Measurements from ENCODE around the gene RLF.

Gene RLF

DNA sequence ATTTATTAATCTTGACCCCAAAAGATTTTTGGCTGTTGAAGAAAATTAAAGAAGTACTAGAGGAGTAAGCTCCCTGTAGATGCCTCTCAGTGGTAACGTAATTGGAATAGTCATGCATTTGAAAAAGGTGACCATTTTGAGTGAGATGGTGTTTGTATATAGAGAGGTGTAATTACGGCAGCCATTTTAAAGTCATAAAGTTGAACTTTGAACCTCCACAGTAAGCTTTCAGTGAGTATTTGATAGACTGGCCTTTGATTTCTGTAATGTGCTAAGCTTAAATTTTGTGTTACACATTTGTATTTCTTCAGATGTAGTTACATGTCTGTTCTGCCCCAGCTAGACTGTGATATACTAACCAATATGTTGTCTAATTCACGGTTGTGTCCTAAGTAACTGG, 65.0 kb downstream of the RLF start:
- ATAC-seq, result no peak
- no peak for TF ChIP-seq GLIS3 (CRISPR knock-in tag; IDR thresholded peaks at IDR 0.05)
- no peak for TF ChIP-seq ARNTL (CRISPR knock-in tag; IDR thresholded peaks at IDR 0.05; ENCODE audit: borderline replicate concordance, low read depth)
- TF ChIP-seq, protein P1, sequence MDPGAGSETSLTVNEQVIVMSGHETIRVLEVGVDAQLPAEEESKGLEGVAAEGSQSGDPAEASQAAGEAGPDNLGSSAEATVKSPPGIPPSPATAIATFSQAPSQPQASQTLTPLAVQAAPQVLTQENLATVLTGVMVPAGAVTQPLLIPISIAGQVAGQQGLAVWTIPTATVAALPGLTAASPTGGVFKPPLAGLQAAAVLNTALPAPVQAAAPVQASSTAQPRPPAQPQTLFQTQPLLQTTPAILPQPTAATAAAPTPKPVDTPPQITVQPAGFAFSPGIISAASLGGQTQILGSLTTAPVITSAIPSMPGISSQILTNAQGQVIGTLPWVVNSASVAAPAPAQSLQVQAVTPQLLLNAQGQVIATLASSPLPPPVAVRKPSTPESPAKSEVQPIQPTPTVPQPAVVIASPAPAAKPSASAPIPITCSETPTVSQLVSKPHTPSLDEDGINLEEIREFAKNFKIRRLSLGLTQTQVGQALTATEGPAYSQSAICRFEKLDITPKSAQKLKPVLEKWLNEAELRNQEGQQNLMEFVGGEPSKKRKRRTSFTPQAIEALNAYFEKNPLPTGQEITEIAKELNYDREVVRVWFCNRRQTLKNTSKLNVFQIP (CRISPR knock-in tag; IDR thresholded peaks at IDR 0.05; ENCODE audit: borderline replicate concordance, low read depth), result no peak
- TF ChIP-seq SNAI2 (CRISPR knock-in tag; IDR thresholded peaks at IDR 0.05), result no peak
- TF ChIP-seq, protein P2, sequence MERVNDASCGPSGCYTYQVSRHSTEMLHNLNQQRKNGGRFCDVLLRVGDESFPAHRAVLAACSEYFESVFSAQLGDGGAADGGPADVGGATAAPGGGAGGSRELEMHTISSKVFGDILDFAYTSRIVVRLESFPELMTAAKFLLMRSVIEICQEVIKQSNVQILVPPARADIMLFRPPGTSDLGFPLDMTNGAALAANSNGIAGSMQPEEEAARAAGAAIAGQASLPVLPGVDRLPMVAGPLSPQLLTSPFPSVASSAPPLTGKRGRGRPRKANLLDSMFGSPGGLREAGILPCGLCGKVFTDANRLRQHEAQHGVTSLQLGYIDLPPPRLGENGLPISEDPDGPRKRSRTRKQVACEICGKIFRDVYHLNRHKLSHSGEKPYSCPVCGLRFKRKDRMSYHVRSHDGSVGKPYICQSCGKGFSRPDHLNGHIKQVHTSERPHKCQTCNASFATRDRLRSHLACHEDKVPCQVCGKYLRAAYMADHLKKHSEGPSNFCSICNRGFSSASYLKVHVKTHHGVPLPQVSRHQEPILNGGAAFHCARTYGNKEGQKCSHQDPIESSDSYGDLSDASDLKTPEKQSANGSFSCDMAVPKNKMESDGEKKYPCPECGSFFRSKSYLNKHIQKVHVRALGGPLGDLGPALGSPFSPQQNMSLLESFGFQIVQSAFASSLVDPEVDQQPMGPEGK (CRISPR knock-in tag; IDR thresholded peaks at IDR 0.05; ENCODE audit: borderline replicate concordance), result no peak
- no peak for TF ChIP-seq ZNF70 (CRISPR knock-in tag; IDR thresholded peaks at IDR 0.05)
- TF ChIP-seq ISL1 (CRISPR knock-in tag; IDR thresholded peaks at IDR 0.05), result no peak
- TF ChIP-seq RARB (CRISPR knock-in tag; IDR thresholded peaks at IDR 0.05), result no peak
- no peak for TF ChIP-seq ZFP30 (CRISPR knock-in tag; IDR thresholded peaks at IDR 0.05)
- no peak for TF ChIP-seq OSR1 (CRISPR knock-in tag; IDR thresholded peaks at IDR 0.05)
- no peak for TF ChIP-seq TCF4 (CRISPR knock-in tag; IDR thresholded peaks at IDR 0.05; ENCODE audit: borderline replicate concordance)
- TF ChIP-seq ZC3H10 (CRISPR knock-in tag; IDR thresholded peaks at IDR 0.05), result no peak
- TF ChIP-seq, protein P3, sequence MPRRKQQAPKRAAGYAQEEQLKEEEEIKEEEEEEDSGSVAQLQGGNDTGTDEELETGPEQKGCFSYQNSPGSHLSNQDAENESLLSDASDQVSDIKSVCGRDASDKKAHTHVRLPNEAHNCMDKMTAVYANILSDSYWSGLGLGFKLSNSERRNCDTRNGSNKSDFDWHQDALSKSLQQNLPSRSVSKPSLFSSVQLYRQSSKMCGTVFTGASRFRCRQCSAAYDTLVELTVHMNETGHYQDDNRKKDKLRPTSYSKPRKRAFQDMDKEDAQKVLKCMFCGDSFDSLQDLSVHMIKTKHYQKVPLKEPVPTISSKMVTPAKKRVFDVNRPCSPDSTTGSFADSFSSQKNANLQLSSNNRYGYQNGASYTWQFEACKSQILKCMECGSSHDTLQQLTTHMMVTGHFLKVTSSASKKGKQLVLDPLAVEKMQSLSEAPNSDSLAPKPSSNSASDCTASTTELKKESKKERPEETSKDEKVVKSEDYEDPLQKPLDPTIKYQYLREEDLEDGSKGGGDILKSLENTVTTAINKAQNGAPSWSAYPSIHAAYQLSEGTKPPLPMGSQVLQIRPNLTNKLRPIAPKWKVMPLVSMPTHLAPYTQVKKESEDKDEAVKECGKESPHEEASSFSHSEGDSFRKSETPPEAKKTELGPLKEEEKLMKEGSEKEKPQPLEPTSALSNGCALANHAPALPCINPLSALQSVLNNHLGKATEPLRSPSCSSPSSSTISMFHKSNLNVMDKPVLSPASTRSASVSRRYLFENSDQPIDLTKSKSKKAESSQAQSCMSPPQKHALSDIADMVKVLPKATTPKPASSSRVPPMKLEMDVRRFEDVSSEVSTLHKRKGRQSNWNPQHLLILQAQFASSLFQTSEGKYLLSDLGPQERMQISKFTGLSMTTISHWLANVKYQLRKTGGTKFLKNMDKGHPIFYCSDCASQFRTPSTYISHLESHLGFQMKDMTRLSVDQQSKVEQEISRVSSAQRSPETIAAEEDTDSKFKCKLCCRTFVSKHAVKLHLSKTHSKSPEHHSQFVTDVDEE (CRISPR knock-in tag; IDR thresholded peaks at IDR 0.05), result no peak
- no peak for TF ChIP-seq ZFP3 (CRISPR knock-in tag; IDR thresholded peaks at IDR 0.05)

DNA sequence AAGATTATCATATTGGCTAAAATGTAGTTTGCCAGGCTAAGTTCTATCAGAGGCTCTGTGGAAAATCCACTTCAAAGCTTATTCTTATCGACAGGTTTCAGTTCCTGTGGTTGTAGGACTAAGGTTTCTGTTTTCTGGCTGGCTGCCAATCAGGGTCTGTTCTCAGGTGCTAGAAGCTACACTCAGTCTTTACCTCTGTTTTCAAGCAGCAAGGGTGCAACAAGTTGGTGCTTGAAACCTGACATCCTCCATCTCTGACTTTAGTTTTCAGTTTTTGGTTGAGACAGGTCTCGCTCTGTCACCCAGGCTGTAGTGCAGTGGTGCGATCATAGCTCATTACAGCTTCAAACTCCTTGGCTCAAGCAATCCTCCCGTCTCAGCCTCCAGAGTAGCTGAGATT, 71.3 kb downstream of the RLF start:
- no peak for ATAC-seq
- TF ChIP-seq, protein P4, sequence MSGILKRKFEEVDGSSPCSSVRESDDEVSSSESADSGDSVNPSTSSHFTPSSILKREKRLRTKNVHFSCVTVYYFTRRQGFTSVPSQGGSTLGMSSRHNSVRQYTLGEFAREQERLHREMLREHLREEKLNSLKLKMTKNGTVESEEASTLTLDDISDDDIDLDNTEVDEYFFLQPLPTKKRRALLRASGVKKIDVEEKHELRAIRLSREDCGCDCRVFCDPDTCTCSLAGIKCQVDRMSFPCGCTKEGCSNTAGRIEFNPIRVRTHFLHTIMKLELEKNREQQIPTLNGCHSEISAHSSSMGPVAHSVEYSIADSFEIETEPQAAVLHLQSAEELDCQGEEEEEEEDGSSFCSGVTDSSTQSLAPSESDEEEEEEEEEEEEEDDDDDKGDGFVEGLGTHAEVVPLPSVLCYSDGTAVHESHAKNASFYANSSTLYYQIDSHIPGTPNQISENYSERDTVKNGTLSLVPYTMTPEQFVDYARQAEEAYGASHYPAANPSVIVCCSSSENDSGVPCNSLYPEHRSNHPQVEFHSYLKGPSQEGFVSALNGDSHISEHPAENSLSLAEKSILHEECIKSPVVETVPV (CRISPR knock-in tag; IDR thresholded peaks at IDR 0.05), result no peak
- TF ChIP-seq ZFP30 (CRISPR knock-in tag; IDR thresholded peaks at IDR 0.05), result no peak

DNA sequence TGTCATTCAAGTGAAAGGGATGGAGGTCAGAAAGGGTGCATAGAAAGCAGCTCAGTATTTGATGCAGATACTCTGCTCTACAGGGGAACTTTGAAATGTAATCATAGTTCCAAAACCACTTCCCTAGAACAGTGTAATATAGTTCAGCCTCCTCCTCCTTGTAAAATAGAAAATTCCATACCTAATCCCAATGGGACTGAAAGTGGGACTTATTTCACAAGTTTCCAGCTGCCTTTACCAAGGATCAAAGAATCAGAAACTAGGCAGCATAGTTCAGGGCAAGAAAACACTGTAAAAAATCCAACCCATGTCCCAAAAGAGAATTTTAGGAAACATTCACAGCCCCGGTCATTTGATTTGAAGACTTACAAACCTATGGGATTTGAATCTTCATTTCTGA, 78.4 kb downstream of the RLF start:
- TF ChIP-seq TCF4 (CRISPR knock-in tag; IDR thresholded peaks at IDR 0.05; ENCODE audit: borderline replicate concordance), result no peak
- no peak for TF ChIP-seq SNAI2 (CRISPR knock-in tag; IDR thresholded peaks at IDR 0.05)
- TF ChIP-seq, protein P2 (CRISPR knock-in tag; IDR thresholded peaks at IDR 0.05; ENCODE audit: borderline replicate concordance), result no peak
- no peak for TF ChIP-seq TOX (CRISPR knock-in tag; IDR thresholded peaks at IDR 0.05; ENCODE audit: borderline replicate concordance)
- no peak for TF ChIP-seq BACH2 (CRISPR knock-in tag; IDR thresholded peaks at IDR 0.05; ENCODE audit: borderline replicate concordance)
- TF ChIP-seq ESRRG (CRISPR knock-in tag; IDR thresholded peaks at IDR 0.05), result no peak
- no peak for TF ChIP-seq ISL1 (CRISPR knock-in tag; IDR thresholded peaks at IDR 0.05)
- TF ChIP-seq ZFP30 (CRISPR knock-in tag; IDR thresholded peaks at IDR 0.05), result no peak
- TF ChIP-seq, protein P1 (CRISPR knock-in tag; IDR thresholded peaks at IDR 0.05; ENCODE audit: borderline replicate concordance, low read depth), result no peak
- no peak for TF ChIP-seq ZNF70 (CRISPR knock-in tag; IDR thresholded peaks at IDR 0.05)
- TF ChIP-seq ZNF8 (CRISPR knock-in tag; IDR thresholded peaks at IDR 0.05), result no peak
- no peak for TF ChIP-seq ZC3H10 (CRISPR knock-in tag; IDR thresholded peaks at IDR 0.05)
- ATAC-seq, result no peak

Measured in SK-N-SH treated with all-trans-retinoic acid at 6 μM for 48 hours (cell line).